DMS153 (cell line): ENCODE measurements around the gene ITGA11.

Experiments used
- DNase-seq: peaks from one replicate; lab custom pipeline; 2025; lab: John Stamatoyannopoulos, UW

ITGA11 gene

GRCh38 chr15:68311464-68311835, 120.5 kb downstream of the ITGA11 start:
- no peak for DNase-seq

GRCh38 chr15:68310804-68311463, 121.0 kb downstream of the ITGA11 start:
- no peak for DNase-seq

- DNase-seq: no peak
Observed at GRCh38 chr15:68310178-68310803, 121.7 kb downstream of the ITGA11 start.

GRCh38 chr15:68309024-68309423, 122.9 kb downstream of the ITGA11 start:
- no peak for DNase-seq

GRCh38 chr15:68307131-68307928, 124.6 kb downstream of the ITGA11 start:
- DNase-seq: no peak

GRCh38 chr15:68305420-68305871, 126.5 kb downstream of the ITGA11 start:
- no peak for DNase-seq

- DNase-seq: no peak
Observed at GRCh38 chr15:68304589-68305337, 127.2 kb downstream of the ITGA11 start.

GRCh38 chr15:68303560-68304436, 128.2 kb downstream of the ITGA11 start:
- no peak for DNase-seq

- no peak for DNase-seq
Observed at GRCh38 chr15:68303134-68303533, 128.8 kb downstream of the ITGA11 start.

- no peak for DNase-seq
Observed at GRCh38 chr15:68302729-68303128, 129.2 kb downstream of the ITGA11 start.

GRCh38 chr15:68301301-68301700, 130.7 kb downstream of the ITGA11 start:
- no peak for DNase-seq

GRCh38 chr15:68300115-68300940, 131.6 kb downstream of the ITGA11 start:
- no peak for DNase-seq

- no peak for DNase-seq
Observed at GRCh38 chr15:68299436-68299835, 132.5 kb downstream of the ITGA11 start.

GRCh38 chr15:68298882-68299381, 133.0 kb downstream of the ITGA11 start:
- no peak for DNase-seq

- no peak for DNase-seq
Observed at GRCh38 chr15:68298336-68298735, 133.6 kb downstream of the ITGA11 start.

- DNase-seq: no peak
Observed at GRCh38 chr15:68295014-68295805, 136.8 kb downstream of the ITGA11 start.

GRCh38 chr15:68292967-68293366, 139.0 kb downstream of the ITGA11 start:
- DNase-seq: no peak

GRCh38 chr15:68292157-68292781, 139.7 kb downstream of the ITGA11 start:
- no peak for DNase-seq

- DNase-seq: no peak
Observed at GRCh38 chr15:68290715-68291114, 141.2 kb downstream of the ITGA11 start.
